Stomach smooth muscle (tissue), 2 donors: ENCODE data around the gene TTC12.

Experiments used
- H3K27ac ChIP-seq: one replicate; pipeline ENCODE4 v1.7.0; 2013; ENCODE audit warnings: mild to moderate bottlenecking, low read length, inconsistent platforms
- H3K27me3 ChIP-seq, 2 donors: one replicate each; pipeline ENCODE4 v1.7.0; 2013; ENCODE audit warnings: low read length in 2 of 2; ENCODE audit not compliant: insufficient read depth in 2 of 2, control insufficient read depth in 1 of 2
- H3K36me3 ChIP-seq, 2 donors: one replicate each; pipeline ENCODE4 v1.7.0; 2013; ENCODE audit warnings: low read length in 2 of 2; ENCODE audit not compliant: control insufficient read depth in 2 of 2, insufficient read depth in 2 of 2
- H3K4me1 ChIP-seq: one replicate; pipeline ENCODE4 v1.7.0; 2013; ENCODE audit warnings: low read length; ENCODE audit not compliant: control insufficient read depth, insufficient read depth
- H3K4me3 ChIP-seq, 2 donors: one replicate each; pipeline ENCODE4 v1.7.0; 2013; ENCODE audit warnings: low read length in 2 of 2
- H3K9ac ChIP-seq, 2 donors: one replicate each; pipeline ENCODE4 v1.7.0; 2013; ENCODE audit warnings: low read length in 2 of 2, mild to moderate bottlenecking in 1 of 2
- H3K9me3 ChIP-seq, 2 donors: one replicate each; pipeline ENCODE4 v1.7.0; 2013; ENCODE audit warnings: low read length in 2 of 2; ENCODE audit not compliant: control insufficient read depth in 2 of 2
- donor health status: healthy.
- donor health status: Pancreatic carcinoma.

The TTC12 gene

DNA sequence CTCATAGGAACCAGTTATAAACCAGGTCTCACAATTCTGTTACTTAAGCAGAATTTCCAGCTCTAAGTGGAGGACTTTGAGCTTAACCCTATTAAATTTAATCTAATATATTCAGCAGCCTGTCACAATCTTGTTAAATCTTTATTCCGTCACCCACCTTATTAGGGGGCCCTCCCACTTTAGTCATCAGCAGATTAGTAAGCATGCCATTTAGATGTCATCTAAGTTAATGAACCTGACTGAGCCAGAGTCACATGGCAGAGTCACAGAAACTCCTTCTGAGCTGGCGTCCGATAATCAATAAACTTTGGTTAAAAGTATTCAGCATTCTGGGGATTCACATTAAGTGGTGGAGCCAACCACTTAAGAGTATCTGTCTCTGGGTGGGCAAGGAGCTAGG is 35.1 kb downstream of the TTC12 start:
- Histone ChIP-seq H3K27me3 (no peaks in the 10 kb centered on the region), H3K4me3 (no peak overlapping the region), H3K9me3 (no peaks in the 10 kb centered on the region), H3K4me1 (no peaks in the 10 kb centered on the region), H3K9ac (no peak overlapping the region), H3K27ac (no peak overlapping the region), H3K36me3 (peaks cover 14 to 31% of the 10 kb centered on the region in 2 donors)

DNA sequence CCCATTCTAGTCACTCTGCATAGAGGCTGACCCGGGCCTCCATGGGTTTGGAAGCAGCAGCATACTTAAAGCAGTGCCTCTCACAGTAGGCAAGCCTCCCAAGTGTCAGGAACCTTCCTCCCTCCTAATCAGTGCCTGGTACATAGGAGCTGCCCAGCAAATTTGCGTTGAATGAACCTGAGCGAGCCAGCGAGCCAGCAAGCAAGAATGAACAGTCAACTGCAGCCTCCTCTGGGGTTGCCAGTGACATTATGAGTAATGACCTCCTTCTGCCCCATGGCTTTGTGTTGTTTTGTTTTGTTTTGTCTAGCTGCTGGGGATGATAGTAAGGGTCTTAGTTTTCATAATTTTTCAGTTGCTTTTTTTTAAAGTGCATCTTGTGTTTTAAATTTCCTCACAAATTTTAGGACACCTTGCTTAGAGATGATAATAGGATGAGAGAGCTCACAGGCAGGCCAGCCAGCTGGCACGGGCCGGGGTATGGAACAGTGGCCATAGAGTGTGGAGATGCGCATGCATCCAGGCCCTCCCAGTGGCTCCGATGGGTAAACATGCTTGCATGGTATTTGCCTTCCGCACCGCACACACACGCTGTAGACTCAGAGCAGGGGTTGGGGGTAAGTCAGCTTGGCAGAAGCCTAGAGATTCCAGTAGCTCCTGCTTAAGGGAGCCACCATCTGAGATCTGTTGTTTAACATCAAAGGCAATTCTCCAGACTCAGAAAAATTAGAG is 36.1 kb downstream of the TTC12 start:
- Histone ChIP-seq H3K4me1 (no peaks in the 10 kb centered on the region), H3K27me3 (no peaks in the 10 kb centered on the region), H3K36me3 (peaks cover 22 to 28% of the 10 kb centered on the region in 2 donors), H3K4me3 (no peak overlapping the region), H3K9me3 (no peaks in the 10 kb centered on the region), H3K27ac (no peak overlapping the region), H3K9ac (no peak overlapping the region)

DNA sequence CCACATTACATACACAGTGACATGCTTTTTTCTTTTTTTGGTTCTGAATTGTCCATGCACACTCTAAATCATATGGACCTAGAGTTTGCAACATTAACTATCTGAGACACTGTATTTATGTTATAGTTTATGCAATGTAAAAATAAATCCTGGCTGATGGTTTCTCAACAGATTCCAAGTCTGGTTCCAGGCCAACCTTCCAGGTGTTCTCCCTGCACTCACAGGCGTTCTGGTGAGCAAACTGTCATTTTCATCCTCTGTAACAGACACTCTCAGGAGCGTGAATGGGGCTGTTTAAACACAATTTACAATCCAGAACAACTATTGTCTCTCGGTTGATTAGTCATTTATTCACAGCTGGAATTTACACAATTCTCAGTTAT is 36.7 kb downstream of the TTC12 start:
- Histone ChIP-seq H3K9me3 (no peaks in the 10 kb centered on the region), H3K36me3 (peaks cover 27 to 32% of the 10 kb centered on the region in 2 donors), H3K27me3 (no peaks in the 10 kb centered on the region), H3K4me1 (no peaks in the 10 kb centered on the region), H3K27ac (no peak overlapping the region), H3K9ac (no peak overlapping the region), H3K4me3 (no peak overlapping the region)

DNA sequence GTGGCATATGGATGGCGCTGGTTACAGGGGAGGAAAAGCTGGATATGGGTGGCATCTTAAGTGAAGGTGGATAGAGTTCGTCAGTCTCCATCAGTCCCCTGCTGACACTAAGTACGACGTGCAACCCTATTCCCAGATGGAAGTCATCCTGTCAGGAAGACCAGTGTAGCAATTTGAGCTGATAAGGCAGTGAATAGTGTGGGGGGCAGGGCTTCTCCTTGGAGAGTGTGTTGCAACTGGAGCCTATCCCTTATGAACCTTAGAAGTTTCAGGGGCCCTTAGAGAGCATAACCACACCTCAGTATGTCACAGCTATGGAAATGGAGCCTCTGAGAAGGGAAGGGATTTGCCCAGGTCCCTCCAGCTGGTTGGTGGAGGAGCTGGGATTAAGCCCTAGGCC is 37.1 kb downstream of the TTC12 start:
- H3K27ac ChIP-seq = no peak overlapping the region
- H3K27me3 ChIP-seq = no peaks in the 10 kb centered on the region
- peaks cover 31 to 36% of the 10 kb centered on the region in 2 donors for H3K36me3 ChIP-seq
- no peaks in the 10 kb centered on the region for H3K9me3 ChIP-seq
- H3K4me1 ChIP-seq = no peaks in the 10 kb centered on the region
- H3K4me3 ChIP-seq = no peak overlapping the region
- H3K9ac ChIP-seq = no peak overlapping the region

DNA sequence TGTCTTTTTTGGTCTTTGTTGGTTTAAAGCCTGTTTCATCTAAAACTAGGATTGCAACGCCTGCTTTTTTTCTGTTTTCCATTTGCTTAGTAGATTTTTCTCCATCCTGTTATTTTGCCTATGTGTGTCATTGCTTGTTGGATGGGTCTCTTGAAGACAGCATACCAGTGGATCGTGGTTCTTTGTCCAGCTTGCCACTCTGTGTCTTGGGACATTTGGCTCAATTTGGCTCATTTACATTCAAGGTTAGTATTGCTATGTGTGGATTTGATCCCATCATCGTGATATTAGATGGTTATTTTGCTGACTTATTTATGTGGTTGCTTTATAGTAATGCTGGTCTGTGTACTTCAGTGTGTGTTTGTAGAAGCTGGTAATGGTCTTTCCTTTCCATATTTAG is 41.8 kb downstream of the TTC12 start:
- Histone ChIP-seq H3K4me3 (no peak overlapping the region), H3K27ac (no peak overlapping the region), H3K36me3 (peaks cover 48 to 49% of the 10 kb centered on the region in 2 donors), H3K27me3 (no peaks in the 10 kb centered on the region), H3K9me3 (no peaks in the 10 kb centered on the region), H3K4me1 (no peaks in the 10 kb centered on the region), H3K9ac (no peak overlapping the region)

DNA sequence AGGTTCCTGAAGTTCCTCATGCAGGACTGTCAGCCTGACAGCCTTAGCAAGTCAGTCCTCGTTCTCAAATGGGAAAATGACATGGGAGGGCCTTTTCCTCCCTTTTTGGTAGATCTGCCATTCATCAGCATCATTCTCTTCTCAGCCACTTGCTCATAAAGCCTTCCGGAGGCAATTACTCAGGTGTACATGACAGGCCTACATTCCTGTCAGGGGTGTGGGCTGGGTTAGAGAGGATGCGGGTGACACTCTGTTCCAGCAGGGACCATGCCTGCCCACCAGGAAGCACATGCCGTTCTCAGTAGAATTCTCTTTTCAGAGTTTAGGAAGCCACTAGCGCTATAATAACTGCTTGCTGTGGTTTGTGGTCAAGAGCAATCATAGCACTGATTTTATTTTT is 49.0 kb downstream of the TTC12 start:
- peaks cover 29 to 81% of the 10 kb centered on the region in 2 donors for H3K36me3 ChIP-seq
- H3K27me3 ChIP-seq = no peaks in the 10 kb centered on the region
- H3K27ac ChIP-seq = no peak overlapping the region
- no peak overlapping the region for H3K4me3 ChIP-seq
- H3K9me3 ChIP-seq = no peaks in the 10 kb centered on the region
- no peaks in the 10 kb centered on the region for H3K4me1 ChIP-seq
- no peak overlapping the region for H3K9ac ChIP-seq

DNA sequence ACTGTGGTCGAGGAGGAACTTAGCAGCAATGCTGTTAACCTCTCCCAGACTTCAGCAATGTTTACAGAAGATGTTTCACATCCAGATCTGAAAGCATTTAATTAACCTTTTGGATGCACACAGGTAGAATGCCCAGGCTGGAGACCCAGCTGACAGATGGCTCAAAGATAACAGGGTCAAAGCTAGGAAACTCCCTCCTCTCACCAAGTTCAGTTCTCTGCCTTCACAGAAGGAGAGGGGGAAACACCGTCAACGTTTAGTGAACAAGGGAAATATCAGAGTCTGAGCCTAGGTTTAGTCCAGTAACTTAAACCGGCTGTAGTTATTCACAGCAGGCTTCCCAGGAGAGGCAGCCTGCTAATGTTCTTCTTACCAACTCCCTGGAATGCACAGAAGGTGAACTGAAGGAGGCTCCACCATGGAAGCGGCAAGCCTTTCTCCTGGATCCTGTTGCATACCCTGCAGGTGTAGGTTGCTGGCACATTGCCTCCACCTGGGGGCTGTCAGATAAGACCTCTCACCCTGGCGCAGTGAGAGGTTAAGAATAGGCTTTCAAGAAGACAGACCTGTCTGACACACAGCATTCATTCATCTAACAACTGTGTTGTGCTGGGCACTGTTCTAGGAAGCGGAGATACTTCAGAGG is 49.7 kb downstream of the TTC12 start:
- Histone ChIP-seq H3K4me1 (no peaks in the 10 kb centered on the region), H3K9ac (no peak overlapping the region), H3K36me3 (peaks cover 23 to 77% of the 10 kb centered on the region in 2 donors), H3K27me3 (no peaks in the 10 kb centered on the region), H3K27ac (no peak overlapping the region), H3K4me3 (no peak overlapping the region), H3K9me3 (no peaks in the 10 kb centered on the region)

DNA sequence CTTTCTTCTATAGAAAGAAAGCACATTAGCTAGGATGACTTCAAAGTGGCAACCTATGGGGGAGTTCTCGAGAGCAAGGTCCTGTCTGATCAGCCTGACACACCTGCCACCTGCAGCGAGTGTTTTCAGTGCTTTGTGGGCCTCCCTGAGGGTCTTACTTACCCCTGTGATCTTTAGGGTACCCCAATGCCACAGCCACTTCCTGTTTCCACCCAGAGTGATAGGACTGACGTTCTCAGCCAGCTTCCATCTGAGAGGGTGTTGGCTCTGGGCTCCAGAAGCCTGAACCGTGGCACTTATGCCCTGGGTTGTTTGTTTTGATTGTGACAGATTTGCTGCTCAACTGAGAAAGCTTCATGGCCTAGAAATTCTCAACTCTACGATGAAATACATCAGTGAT is 51.5 kb downstream of the TTC12 start:
- H3K4me3 ChIP-seq = no peak overlapping the region
- no peak overlapping the region for H3K9ac ChIP-seq
- no peaks in the 10 kb centered on the region for H3K9me3 ChIP-seq
- H3K4me1 ChIP-seq = no peaks in the 10 kb centered on the region
- peaks cover 13 to 62% of the 10 kb centered on the region in 2 donors for H3K36me3 ChIP-seq
- no peaks in the 10 kb centered on the region for H3K27me3 ChIP-seq
- no peak overlapping the region for H3K27ac ChIP-seq

DNA sequence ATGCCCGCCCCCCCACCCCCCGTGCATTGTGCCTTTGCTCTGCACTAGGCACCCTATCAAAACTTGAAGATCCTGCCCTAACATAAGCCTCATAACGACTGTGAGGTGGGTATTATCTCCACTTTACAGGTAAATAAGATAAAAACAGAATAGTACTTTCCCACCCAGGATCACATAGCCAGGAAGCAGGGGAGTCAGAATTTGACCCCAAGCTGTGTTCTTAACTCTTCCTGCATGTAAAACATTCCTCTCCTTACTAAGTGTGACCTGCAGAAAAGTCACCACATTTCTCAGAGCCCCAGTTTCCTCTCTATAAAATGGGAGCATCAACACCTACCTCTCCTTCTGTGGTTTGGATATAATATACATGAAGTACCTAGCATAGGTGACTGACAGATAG is 55.0 kb downstream of the TTC12 start:
- H3K4me3 ChIP-seq = no peak overlapping the region
- H3K9ac ChIP-seq = no peak overlapping the region
- H3K27ac ChIP-seq = no peak overlapping the region
- peaks cover 10 to 38% of the 10 kb centered on the region in 2 donors for H3K36me3 ChIP-seq
- no peaks in the 10 kb centered on the region for H3K9me3 ChIP-seq
- no peaks in the 10 kb centered on the region for H3K27me3 ChIP-seq
- no peaks in the 10 kb centered on the region for H3K4me1 ChIP-seq

DNA sequence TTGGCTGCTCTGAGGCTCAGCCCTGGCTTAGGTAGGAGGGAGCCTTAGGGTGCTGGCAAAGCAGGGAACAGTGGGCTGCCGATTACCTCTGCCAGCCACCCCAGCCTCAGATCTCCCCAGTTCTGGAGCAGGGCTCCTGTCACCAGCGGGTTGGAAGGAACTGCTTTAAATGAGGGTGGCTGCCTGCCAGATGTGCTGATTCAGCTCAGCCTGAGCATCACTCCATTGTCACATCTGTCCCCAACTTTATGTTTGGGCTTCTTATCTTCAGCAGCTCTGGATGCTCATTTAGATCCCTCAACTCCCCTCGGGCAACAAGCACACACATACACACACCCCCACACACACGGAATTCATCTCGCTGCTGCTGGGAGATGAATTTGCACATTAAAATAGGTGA is 56.3 kb downstream of the TTC12 start:
- Histone ChIP-seq H3K9me3 (no peaks in the 10 kb centered on the region), H3K36me3 (peaks cover 7 to 26% of the 10 kb centered on the region in 2 donors), H3K4me1 (no peaks in the 10 kb centered on the region), H3K4me3 (no peak overlapping the region), H3K27ac (no peak overlapping the region), H3K27me3 (no peaks in the 10 kb centered on the region), H3K9ac (no peak overlapping the region)

DNA sequence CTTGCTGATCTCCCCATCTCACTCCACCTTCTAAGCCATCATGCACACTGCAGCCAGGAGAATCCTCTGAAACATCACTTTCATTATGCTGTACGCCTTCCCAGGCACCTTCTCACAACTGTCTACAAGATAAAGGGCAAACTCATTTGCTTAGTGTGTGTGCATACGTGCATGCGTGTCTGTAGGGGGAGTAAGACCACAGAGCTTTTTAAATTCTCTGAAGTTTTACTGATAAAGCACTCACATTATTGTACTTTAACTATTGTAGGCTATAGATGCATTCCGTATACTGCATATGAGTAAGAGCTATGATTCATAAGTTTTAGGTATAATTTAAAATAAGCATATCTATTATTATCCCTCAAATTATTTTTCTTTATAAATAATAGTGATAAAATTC is 57.9 kb downstream of the TTC12 start:
- Histone ChIP-seq H3K4me3 (no peak overlapping the region), H3K9ac (no peak overlapping the region), H3K9me3 (no peaks in the 10 kb centered on the region), H3K36me3 (peaks cover 0 to 15% of the 10 kb centered on the region in 2 donors), H3K4me1 (no peaks in the 10 kb centered on the region), H3K27ac (no peak overlapping the region), H3K27me3 (no peaks in the 10 kb centered on the region)
